NCI-H1417 treated with DMSO at 0.1 percent for 48 hours (cell line): ENCODE measurements around the gene WDFY2.
"Not testable (repeated sequence)": the region's sequence is repeated elsewhere in the genome, so short reads cannot be mapped to it uniquely, and the experiment has no call there.

Experiments used
- DNase-seq: peaks from one replicate; lab custom pipeline; 2025; lab: John Stamatoyannopoulos, UW

WDFY2 gene

DNA sequence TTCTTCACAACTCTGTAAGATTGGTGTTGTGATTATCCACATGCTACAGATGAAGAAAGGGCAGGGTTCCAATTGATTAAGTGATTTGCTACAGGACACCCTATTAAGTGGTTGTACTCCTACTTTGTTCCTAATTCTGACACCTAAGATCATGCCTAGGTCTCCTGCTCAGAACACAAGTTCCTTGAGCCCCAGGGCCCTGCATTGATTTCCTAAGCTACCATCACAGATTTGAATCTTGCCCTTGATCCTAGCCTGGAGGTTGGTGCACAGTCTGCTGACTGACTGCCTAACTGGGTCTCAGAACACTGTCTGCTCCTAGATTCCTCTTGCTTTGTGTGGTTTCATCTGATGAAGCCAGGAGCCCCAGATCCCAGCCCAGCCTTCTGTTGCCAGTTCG lies 19.6 kb upstream of the WDFY2 start:
- DNase-seq: no peak

DNA sequence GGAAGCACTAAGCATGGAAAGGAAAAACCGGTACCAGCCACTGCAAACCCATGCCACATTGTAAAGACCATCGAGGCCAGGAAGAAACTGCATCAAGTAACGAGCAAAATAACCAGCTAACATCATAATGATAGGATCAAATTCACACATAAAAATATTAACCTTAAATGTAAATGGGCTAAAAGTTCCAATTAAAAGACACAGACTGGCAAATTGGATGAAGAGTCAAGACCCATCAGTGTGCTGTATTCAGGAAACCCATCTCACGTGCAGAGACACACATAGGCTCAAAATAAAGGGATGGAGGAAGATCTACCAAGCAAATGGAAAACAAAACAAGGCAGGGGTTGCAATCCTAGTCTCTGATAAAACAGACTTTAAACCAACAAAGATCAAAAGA lies 15.3 kb upstream of the WDFY2 start:
- DNase-seq: not testable (repeated sequence)

DNA sequence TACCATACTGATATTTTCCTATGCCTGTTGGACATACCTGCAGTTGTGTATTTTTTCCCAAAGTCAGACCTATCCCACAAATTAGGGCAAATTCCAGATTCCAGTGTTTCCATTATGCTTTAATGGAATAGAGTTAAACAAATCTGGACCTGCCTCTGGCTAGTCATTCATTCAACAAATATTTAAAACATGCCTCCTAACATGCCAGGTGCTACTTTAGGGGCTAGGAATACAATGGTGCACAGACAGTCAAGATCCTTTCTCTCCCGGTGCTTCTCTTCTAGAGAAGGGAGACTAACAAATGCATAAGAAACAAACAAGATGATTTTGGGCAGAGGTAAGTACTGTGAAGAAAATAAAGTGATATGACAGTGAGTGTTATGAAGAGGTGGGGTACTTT lies 7.5 kb upstream of the WDFY2 start:
- DNase-seq: no peak

DNA sequence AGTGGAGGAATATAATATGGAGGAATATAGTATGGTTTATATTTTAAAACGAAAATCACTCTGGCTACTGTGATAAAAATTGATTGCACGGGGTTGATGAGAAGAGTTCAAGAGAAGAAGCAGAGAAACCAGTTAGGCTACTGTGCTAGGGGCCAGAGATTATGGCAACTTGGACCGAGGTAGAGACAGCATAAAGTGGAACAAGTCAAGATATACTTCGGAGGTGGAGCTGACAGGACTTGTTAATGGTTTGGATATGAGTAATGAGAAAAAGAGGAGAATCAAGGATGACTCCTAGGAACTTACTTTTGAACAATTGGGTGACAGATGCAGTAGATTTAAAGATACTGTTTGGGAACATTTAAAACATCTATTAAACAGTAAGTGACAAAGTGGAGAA lies 6.6 kb upstream of the WDFY2 start:
- DNase-seq: no peak

DNA sequence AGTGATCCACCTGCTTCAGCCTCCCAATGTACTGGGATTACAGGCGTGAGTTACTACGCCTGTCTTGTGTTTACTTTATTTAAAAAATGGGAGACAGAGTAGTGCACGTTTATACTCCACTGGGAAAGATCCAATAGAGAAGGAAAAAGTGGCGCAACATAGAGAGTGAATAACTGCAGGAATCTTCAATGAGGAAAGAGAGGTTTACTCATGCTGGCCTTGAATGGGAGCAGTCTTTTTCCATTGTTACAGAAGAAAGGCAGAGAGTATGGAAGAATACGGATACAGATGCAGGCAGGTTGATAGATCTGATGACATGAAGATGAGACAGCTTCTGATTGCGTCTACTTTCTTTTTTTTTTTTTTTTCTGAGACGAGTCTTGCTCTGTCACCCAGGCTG lies 4.6 kb upstream of the WDFY2 start:
- DNase-seq: no peak

GRCh38 chr13:51581148-51581820 lies 3.0 kb upstream of the WDFY2 start:
- DNase-seq: no peak

GRCh38 chr13:51583469-51583874 lies 790 bp upstream of the WDFY2 start:
- no peak for DNase-seq

GRCh38 chr13:51584731-51585672 lies 740 bp downstream of the WDFY2 start:
- DNase-seq: peak; percentile 69

DNA sequence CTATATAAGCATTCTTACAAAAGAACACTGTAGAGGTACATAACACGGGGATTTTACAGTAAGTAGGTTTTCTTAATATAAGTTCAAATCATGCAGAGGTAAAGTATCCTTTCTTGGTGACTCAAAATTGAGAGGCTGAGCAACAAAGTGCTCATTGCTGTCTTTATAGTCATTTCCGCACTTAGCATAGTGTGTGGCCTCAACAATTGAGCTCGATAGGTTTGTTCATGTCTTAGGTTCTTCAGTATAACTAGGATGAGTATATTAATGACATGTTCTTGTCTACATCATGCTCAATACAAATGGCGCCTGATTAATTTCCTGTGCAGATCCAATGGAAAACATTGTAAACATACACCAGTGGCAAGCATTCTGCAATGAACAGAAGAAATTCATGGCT lies 1.4 kb downstream of the WDFY2 start:
- no peak for DNase-seq

- no peak for DNase-seq
These were observed 3.1 kb downstream of the WDFY2 start for GRCh38 chr13:51587372-51587771.

DNA sequence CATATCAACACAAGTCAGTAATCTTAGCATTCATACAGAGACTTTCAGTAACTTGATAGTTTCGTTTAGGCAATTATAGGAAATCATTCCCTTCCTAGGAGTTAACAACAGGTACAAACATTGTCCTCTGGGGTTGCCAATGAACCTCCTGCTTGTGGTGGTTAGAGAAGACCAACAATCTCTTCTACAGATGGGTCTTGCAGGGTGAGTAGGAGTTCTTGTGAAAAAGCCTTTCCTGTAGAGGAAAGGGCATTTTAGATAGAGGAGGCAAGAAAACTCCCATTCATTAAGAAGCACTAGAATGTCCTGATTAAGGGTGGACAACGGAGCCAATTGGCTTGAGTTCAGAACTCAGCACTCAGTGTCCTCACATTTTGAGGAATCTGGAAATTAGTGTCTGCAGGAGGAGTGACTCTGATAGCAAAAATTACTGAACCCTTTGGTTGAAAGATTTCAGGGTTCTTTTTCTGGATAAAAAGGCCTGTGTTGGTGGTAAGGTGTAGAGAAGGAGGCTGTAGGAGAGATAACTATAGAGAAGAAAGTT lies 4.2 kb downstream of the WDFY2 start:
- DNase-seq: no peak

DNA sequence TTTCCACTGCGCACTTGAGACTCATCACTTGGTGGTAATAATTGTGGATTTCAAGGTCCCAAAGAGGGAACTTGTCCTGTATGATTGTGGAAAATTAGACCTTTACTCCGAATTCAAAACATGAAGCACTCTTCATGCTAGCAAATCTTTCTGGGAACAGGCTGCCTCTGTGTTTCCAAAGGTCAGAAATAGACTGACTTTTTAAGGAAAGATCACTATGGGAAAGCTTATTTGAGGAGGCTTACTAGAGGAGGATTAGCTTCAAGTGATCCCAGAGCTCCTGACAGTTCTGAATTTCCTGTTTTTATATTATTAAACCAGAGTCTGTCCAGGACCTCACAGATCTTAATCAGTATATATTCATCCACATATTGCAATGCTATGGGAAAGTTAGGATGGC lies 5.5 kb downstream of the WDFY2 start:
- no peak for DNase-seq

DNA sequence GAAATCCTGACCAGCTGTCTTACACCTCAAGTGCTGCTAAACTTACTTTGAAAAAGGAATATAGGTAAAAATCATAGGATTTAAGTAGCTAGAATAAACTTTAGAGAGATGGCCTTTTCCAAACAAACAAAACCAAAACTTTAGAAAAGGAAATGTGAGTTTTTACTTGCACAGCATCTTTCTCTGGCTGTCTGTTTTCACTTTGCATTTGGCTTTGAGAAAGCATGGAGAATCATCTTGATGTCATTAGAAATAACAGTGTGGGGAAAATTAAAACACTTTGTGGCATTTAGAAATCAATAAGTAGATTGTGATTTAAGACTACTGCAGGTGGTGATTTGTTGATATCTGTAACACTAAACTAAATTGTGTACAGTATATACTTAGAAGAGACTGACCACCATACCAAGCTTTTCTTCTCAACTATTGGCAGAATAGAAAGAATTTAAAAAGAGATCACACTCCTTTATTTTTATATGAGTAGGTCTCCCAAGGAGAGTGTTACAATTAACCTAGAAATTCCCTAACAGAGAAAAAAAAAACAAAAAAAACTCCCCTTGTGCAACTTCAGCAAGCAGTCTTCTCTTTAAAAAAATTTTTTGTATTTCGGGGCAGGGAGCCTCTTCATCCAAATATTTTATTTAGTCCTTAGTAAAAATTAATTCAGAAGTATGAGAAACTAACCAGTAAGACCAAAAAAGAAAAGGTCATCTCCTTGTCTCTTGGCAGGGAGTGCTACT lies 6.1 kb downstream of the WDFY2 start:
- DNase-seq: no peak

DNA sequence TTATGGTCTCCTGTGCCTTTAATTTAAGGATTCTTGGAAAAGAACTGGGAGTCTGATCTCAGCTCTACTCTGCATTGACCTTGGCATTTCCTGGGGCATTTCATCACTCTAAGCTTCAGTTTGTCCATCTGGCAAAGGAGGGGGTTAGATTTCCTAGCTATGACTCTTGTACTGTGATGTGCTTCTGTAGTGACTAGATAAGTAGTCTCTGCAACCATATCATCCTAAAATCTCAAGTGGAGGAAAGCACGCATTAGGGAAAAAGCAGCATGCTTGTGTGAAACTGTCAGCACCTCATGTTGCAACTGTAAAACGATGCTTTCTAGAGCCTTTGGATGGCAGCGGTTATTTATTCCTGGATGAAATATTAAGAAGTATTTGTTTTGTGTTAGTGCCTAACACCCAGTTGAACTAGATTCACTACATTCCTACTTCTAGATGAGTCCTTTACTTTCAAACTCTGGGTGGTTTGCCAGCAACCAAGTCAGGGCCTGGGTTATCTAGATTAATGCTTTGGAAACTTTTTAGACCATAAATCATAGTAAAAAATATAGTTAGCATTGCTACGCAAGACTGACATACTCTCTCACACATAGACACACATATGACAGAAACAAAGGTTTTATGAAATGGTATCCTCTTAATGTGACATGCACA lies 6.8 kb downstream of the WDFY2 start:
- no peak for DNase-seq

- not testable (repeated sequence) for DNase-seq
These were observed 7.7 kb downstream of the WDFY2 start for GRCh38 chr13:51591938-51592337.

DNA sequence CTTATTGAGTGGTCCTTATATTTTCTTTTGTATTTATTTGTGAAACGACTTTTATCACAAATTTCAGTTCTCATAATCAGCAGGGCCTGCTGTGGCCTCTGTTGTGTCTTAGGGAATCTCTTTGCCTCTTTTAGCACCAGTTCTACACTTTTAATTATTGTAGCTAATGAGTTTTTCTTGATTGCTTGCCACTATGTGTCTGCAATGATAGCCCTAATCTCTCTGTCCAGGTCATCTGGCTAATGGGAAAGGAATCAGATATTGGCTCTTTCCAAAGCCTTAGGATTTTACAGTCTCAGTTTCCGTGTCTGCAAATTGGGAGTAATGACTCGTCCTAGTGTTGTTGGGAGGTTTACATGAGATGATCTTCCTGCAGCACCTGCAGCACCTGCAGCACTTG lies 10.2 kb downstream of the WDFY2 start:
- DNase-seq: no peak

- no peak for DNase-seq
These were observed 11.2 kb downstream of the WDFY2 start for GRCh38 chr13:51595416-51595815.

GRCh38 chr13:51596541-51596940 lies 12.3 kb downstream of the WDFY2 start:
- DNase-seq: no peak

DNA sequence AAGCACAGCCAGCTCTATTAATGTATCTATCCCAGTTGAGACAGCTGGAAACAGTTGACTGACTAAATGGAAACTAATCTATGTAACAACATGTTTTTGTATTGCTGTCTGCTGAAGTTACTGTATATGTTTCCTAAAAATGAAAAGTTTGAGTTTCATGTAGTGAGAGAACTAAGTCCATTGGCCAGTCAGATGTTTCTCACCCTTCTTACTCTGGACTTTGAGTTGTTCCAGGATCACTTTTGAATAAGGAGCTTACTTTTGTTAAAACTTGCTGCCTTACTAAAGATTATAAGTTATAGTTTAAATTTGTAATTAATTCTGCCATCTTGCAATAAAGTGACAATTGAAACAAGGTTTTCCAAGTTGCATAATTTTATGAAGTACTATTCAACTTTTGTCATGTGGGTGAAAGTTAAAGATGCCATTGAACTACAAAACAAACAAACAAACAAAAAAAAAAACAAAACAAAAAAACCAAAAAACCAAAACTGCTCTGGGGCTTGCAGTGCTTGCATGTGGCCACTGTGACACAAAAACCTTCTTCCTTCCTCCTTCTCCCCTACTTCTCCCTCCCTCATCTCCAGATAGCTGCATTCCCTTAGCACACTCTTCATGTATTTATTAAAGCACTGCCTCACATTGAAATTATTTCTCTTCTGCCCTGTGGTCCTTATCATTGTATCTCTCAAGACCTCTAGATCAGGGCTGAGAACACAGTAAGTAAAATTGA lies 15.3 kb downstream of the WDFY2 start:
- no peak for DNase-seq

- DNase-seq: no peak
These were observed 16.4 kb downstream of the WDFY2 start for GRCh38 chr13:51600703-51601102.
